Activated CD4-positive, alpha-beta memory T cell treated with anti-CD3 and anti-CD28 coated beads, Interleukin-2, amount 10 ng/mL, durations not matched to agents 7 days and 5 days (primary cell): ENCODE data around the gene HSP90AB1. TPM values are rescaled to one million over a fixed set of nuclear protein-coding genes. Genes with fewer than 3 reads are reported as not detected.

Experiments
- total RNA-seq, 2 experiments: library from RNA; stranded (reverse); gene quantifications; one replicate each; pipeline ENCODE4 v1.2.3, GENCODE V29; 2021

HSP90AB1 gene
- total RNA-seq, 2 experiments from 2014 or later, result 478 to 479 TPM

Other genes with a start within 250 kb of the HSP90AB1 start
- gene MRPL14, start 119.6 kb upstream of the HSP90AB1 start, total RNA-seq, result 10 to 100 TPM; 36.0 to 39.0 TPM
- 10 to 100 TPM; 14.7 to 15.5 TPM for gene TMEM63B, start 119.5 kb upstream of the HSP90AB1 start, total RNA-seq
- gene CAPN11, start 88.3 kb upstream of the HSP90AB1 start, total RNA-seq, result under 1 TPM in 1 of 2 experiments, not detected in 1; 0.13 TPM
- gene MYMX, start 30.2 kb upstream of the HSP90AB1 start, total RNA-seq, result not detected
- 10 to 100 TPM; 24.8 to 25.4 TPM for gene SLC29A1, start 23.5 kb upstream of the HSP90AB1 start, total RNA-seq
- 10 to 100 TPM; 35.8 to 37.2 TPM for gene SLC35B2, start 10.4 kb downstream of the HSP90AB1 start, total RNA-seq
- 10 to 100 TPM; 20.8 to 21.7 TPM for gene NFKBIE, start 18.4 kb downstream of the HSP90AB1 start, total RNA-seq
- not detected for gene TMEM151B, start 23.3 kb downstream of the HSP90AB1 start, total RNA-seq
- 10 to 100 TPM; 14.8 to 15.0 TPM for gene AARS2, start 66.2 kb downstream of the HSP90AB1 start, total RNA-seq
- not detected for gene SPATS1, start 95.5 kb downstream of the HSP90AB1 start, total RNA-seq
- 10 to 100 TPM; 23.8 to 24.2 TPM for gene CDC5L, start 140.6 kb downstream of the HSP90AB1 start, total RNA-seq